GM10266 (cell line): Measurements from ENCODE around the gene TMX3.

Experiments
- DNase-seq: peaks from one replicate; pipeline ENCODE4 v3.0.0; 2012; ENCODE audit errors: extremely low spot score
- TF ChIP-seq, protein P1 (sequence below): IDR thresholded peaks from 2 replicates; pipeline ENCODE4 v1.5.1; 2012; ENCODE audit warnings: mild to moderate bottlenecking, low read depth; ENCODE audit not compliant: control insufficient read depth, insufficient read depth; ENCODE audit errors: missing control alignments

Gene TMX3

DNA sequence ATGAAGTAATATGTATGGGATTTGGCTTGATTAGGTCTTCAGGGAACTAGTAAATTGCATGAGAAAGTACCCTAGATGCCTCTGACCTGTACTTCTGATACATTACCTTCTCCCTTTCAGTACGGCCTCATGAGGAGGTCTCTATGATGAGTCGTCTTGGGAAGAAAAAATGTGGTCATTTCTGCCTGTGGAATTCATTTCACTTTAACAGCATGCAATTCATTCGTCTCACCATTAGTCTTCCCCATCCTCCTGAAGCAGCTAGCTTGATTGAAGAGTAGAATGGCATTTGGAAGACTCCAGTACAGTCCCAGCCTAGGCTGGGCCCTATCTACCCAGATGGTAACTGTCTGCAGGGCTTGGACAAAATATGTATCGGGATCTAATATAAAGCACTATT is 52.2 kb downstream of the TMX3 start:
- no peak for DNase-seq
- TF ChIP-seq, protein P1, sequence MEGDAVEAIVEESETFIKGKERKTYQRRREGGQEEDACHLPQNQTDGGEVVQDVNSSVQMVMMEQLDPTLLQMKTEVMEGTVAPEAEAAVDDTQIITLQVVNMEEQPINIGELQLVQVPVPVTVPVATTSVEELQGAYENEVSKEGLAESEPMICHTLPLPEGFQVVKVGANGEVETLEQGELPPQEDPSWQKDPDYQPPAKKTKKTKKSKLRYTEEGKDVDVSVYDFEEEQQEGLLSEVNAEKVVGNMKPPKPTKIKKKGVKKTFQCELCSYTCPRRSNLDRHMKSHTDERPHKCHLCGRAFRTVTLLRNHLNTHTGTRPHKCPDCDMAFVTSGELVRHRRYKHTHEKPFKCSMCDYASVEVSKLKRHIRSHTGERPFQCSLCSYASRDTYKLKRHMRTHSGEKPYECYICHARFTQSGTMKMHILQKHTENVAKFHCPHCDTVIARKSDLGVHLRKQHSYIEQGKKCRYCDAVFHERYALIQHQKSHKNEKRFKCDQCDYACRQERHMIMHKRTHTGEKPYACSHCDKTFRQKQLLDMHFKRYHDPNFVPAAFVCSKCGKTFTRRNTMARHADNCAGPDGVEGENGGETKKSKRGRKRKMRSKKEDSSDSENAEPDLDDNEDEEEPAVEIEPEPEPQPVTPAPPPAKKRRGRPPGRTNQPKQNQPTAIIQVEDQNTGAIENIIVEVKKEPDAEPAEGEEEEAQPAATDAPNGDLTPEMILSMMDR = no peak

DNA sequence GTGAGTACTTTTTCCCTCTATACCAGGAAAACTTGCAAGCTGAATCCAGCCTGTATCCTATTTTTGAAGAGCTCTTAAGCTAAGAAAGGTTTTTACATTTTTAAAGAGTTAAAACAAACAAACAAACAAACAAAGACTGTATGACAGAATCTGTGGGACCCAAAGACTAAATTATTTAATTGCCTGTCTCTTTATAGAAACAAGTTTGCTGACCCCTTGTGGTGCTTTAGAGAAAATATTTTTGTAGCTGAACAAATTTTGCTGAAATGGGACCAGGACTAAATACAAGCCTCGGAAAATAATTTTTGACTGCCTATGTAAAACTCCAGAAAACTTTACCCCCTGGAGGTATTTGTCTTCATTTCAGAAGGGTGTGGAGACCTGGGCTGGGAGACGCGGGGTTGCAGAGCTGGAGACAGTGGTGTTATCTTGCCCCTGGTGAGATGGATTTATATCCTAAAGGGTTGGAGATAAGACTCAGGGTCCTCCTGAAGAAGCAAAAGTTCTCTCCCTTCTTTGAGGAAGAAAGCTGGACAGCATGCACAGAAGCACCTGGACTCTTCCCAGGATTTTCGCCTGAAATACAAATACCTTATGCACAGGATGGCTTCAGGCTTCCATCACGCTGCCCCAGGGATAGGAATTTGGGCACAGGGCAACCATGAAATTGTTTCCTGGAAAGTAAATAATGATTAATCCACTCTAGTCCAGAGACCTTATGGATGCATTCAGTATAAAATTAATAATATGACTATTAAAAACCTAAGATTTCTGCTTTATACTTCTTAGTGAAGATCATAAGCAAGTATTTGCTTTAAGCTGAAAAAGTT is 54.3 kb downstream of the TMX3 start:
- peak; percentile 10 for DNase-seq
- TF ChIP-seq, protein P1 = peak; percentile 26

DNA sequence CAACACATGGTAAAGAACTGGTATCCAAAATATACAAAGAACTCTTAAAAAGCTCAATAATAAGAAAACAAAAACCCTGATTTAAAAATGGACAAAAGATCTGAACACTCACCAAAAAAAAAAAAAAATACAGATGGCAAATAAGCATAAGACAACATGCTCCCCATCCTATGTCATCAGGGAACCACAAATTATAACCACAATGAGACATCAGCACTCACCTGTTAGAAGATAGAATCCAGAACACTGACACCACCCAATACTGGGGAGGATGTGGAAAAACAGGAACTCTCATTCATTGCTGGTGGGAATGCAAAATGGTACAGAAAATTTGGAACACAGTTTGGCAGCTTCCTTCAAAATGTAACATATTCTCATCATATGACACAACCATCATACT is 66.7 kb downstream of the TMX3 start:
- DNase-seq = no peak
- TF ChIP-seq, protein P1 = no peak

DNA sequence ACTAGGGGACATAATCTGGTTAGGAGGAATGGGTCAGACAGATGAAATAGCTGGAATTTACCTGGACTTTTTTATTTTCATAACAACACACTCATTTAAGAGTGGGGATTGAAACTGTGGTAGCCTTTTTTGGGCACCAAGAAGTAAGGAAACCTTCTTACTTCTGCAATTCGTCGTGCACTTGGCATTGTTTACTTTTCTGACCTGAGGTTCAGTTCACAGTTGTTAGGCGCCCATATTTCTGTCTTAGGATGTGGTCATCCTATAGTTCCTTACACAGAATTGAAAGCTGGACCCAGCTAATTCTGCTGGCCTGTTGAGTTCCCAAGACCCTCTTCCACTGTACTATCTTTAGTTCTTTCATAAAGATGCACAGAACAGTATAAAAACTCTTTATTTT is 72.9 kb downstream of the TMX3 start:
- no peak for DNase-seq
- TF ChIP-seq, protein P1 = no peak

DNA sequence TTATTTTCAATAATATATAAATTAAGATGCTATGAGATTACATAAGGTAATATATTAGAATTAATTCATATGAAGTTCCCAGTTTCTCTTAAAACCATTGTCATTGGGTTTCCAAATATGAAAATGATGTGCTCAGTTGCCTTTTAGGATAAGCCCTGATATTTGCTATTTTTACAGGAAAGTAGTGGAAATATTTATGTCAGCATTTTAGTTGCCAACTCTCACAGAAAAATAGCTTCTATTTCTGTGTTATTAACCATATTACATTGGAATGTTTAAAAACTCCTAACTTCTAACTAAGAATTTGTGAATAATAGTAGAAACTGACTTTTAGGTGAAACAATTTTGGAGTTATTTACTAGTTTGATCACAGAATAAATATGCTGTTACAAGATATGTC is 74.0 kb downstream of the TMX3 start:
- TF ChIP-seq, protein P1 = no peak
- DNase-seq = no peak

DNA sequence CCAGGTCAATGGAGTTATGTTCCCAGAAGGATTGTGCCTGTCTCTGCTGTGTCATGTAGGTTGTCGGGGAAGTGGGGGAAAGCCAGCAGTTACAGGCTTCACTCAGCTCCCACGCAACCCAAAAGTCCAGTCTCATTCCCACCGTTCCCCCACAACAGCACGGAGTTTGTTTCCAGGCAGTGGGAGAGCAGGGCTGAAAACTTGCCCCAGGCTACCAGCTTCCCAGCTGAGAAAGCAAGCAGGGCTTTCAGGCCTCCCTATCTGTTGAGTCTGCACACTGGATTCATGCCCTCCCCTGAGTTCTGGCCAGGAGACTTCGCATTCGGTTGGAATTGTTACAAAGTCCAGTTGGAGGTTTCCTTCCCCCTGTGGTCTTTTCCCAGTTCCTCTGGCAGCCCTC is 76.3 kb downstream of the TMX3 start:
- TF ChIP-seq, protein P1 = no peak
- DNase-seq = no peak

DNA sequence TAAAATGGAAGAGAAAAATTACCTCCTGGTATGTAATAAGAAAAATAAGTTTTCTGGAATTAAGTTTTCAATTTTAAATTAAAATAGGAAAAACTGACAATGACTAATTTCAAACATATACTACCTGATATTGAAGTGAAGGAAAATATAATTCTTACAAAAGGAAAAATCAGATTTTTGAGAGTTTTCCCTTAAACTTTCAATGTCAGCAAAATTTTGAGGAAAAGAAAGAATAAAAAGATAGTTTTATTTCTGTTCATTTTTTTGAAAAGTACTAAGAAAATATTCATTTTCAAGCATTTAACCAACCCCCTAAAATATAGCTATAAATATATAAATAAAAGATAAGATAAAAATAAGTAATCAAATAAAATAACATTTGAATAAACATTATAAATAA is 87.1 kb downstream of the TMX3 start:
- TF ChIP-seq, protein P1 = no peak
- DNase-seq = no peak
